CD4-positive, alpha-beta T cell treated with Interleukin-4 for 4 hours (primary cell): Measurements from ENCODE around the gene SPO11.

Experiments used
- DNase-seq: peaks from one replicate; pipeline ENCODE4 v3.0.0-alpha.2; 2020

The SPO11 gene

DNA sequence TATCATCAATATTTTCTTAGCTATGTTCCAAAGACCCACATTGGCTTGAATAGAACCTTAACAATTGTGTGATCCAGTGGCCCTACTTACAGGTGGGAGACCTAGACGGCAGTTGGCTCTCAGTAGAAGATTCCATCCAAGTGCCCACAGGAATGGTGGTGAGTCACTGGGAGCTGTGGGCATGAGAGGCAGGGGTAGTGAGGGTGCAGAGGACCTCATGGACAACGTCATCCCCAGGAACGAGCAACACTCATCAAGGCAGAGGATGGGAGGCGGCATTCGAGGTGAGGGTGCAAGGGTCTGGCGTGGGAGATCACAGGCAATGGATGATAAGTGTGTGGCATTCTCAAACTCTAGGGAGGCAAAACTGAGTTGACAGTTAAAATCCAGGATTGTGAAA is 17.5 kb upstream of the SPO11 start:
- no peak for DNase-seq

- DNase-seq: no peak
Observed at GRCh38 chr20:57313230-57313629, 16.4 kb upstream of the SPO11 start.

- DNase-seq: no peak
Observed at GRCh38 chr20:57313951-57314350, 15.7 kb upstream of the SPO11 start.

GRCh38 chr20:57315083-57315975 is 14.3 kb upstream of the SPO11 start:
- DNase-seq: no peak

DNA sequence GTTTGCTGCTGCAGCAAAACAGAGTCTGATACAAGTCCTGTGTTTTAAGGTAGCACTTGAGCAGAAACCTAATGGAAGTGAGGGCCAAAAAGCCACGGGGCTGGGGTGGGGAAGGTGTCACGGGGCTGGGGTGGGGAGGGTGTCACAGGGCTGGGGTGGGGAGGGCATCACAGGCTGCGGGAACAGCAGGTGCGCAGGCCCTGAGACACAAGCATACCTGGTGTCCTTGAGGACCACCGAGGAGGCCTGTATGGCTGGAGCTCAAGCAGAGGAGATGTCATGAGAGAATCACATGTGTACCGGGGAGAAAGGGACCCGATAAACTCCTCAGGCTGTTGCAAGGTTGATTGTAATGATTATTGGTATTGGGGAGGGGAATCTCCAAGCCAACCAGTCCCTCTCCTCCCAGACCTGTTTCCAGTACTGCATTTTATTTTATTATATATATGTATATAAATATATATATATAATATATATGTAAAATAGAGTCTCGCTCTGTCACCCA is 13.6 kb upstream of the SPO11 start:
- no peak for DNase-seq

GRCh38 chr20:57316795-57317201 is 12.8 kb upstream of the SPO11 start:
- no peak for DNase-seq

DNA sequence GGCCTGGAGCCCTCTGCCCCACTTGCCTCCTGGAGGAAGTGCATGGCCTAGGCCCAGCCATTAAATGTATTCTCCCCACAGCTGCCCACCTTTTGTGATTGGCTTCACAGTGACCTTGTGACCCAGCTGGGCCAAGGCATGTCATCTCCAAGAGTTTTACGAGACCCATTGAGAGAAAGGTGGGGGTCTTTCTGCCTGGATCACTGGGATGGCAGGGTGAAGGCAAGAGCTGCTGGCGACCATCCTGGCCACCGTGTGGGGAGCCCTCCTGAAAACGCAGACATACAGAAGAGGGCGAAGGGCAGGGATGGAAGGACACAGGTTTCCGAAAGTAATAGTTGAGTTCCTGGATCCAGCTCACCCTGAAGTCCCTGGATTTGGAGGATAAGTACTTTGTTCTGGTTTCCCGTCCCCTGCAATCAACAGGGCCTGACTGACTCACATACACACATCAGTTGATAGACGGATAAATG is 12.3 kb upstream of the SPO11 start:
- no peak for DNase-seq

GRCh38 chr20:57317789-57318371 is 11.7 kb upstream of the SPO11 start:
- DNase-seq: no peak

GRCh38 chr20:57319584-57319983 is 10.0 kb upstream of the SPO11 start:
- DNase-seq: no peak

- DNase-seq: no peak
Observed at GRCh38 chr20:57320358-57320757, 9.2 kb upstream of the SPO11 start.

DNA sequence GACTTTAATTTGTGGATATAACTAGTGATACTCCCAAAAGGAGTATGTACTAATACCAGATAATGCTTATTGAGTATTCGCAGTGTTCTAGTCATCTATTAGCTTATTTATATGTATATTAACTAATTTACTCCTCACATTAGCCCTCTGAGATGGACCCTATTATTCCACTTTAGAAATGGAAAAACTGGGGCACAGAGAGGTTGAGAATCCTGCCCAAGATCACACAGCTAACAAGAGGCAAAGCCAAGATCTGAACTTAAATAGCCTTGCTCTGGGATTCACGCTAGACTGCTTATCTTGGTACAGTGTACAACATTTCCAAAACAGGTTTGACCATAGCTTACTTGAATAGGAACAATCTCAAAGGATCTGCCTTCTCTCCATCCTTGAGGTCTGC is 8.5 kb upstream of the SPO11 start:
- DNase-seq: no peak

- DNase-seq: no peak
Observed at GRCh38 chr20:57322476-57322875, 7.1 kb upstream of the SPO11 start.

GRCh38 chr20:57323034-57323433 is 6.6 kb upstream of the SPO11 start:
- no peak for DNase-seq

DNA sequence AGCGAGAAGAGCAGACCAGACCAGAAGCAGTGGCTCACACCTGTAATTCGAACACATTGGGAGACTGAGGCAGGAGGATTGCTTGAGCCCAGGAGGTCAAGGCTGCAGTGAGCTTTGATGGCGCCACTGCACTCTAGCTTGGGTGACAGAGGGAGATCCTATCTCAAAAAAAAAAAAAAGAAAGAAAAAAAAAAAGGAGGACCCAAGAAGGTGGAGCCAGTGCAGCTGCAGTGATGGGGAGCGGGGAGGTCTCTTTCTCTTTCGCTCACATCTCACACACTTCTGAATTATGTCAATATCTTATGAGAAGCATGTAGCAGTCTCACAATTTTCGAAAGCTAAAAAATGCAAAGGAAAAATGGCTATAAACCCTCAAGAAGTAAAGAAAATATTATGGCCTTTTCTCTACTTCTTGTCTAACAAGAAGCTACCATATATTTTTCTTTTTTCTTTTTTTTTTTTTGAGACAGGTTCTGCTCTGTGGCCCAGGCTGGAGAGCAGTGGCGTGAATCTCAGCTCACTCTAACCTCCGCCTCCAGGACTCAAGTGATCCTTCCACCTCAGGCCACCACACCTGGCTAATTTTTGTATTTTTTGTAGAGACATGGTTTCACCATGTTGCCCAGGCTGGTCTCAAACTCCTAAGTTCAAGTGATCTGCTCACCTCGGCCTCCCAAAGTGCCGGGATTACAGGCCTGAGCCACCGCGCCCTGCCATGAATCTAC is 3.8 kb upstream of the SPO11 start:
- DNase-seq: no peak

DNA sequence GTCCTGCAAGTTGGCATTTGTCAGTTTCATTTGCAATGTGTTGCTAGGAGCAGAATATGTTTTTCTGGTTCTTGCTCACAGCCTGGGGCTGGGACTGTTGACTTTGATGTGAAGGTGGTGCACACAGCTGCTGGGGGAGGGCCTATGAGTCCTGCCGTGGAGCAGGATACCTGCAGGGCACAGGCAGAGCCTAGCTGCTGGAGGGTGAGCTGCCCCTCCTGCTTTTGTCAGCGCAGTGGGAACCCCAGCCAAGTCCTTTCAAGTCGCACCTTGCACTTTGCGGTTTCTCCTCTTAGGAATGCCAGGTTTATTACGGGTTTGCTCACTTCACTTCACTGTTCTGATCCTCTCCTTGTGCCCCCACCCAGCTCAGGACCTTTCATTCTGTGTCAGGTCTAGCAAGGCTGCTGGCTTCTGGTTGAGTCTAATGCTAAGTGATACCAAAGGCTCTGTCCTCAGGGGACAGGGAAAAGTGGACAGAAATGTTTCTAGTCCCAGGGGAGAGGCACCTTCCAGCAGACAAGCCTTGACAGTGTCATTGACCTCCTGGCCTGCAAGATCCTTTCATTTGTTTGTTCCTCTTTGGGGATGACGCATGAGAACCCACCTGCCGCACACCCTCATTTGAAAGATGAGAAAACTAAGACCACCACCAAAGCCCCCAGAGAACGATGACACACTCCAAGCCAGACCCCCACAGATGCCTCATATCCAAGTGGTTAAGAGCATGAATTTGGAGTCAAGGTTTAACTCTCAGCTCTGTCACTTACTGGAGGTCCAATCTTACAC is 2.7 kb upstream of the SPO11 start:
- DNase-seq: no peak

GRCh38 chr20:57327820-57328219 is 1.8 kb upstream of the SPO11 start:
- no peak for DNase-seq

DNA sequence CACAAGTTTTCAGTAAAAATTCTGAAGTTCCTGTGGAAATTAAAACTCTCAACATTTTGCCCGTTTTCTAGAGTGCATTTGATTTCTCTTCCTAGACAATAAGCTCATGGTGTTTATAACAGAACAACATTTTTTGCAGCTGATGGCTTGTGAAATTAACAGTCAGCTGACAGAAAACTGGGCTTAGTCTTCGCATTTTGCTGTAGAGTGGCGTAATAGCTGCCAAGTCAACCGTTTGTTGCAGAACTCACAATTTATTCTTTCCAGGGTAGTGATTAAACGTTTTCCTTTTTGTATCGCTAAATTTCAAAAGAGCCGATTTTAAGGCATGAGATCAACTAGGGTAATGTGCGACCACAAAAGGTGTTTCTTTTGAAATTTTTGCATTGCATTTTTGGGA is 1.4 kb downstream of the SPO11 start:
- DNase-seq: no peak

DNA sequence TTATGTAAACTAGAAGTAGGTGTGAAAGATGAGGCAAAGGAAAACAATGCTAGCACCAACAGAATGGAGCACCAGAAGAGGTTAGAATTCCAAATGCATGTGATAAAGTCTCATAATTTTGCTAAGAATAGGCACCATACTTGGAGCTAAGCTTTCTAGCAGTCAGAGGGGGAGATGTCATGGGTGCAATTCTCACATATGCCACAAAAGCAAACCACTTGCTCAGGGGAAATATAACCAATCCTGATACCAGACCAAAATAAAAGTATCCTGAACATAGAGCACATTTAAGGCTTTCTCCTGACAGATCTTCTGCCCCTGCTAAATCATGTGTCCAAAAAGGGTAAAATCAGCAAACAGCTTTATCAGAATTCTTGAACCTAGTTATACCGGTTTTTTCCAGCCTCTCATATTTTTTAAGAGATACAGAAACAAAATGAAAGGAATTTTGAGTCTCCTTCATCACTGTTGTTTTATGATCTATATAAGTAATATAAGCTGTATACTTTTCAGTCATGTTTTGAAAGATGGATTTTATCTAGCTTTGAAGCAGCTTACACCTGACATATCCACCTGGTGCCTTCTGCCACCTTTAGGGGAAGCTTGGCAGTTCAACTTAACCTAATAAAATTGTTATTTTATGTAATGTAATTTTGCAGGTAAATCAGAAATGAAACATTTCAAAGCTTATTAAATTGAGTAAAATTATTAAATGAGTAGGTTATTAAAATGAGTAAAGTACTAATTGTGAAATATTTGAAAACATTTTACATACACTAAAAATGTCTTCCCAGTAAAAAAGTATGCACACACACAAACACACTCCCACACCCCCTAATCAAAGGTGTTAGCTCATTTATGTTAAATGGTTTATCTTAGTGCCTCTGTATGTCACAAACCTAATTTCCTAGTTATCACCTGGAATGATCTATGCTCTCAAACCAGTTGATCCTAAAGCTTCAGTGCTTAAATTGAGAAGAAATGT is 2.8 kb downstream of the SPO11 start:
- DNase-seq: no peak

GRCh38 chr20:57335392-57335791 is 5.8 kb downstream of the SPO11 start:
- DNase-seq: no peak

GRCh38 chr20:57341663-57342062 is 12.1 kb downstream of the SPO11 start:
- no peak for DNase-seq

- no peak for DNase-seq
Observed at GRCh38 chr20:57342829-57343228, 13.2 kb downstream of the SPO11 start.
